Tibial nerve (tissue), 4 donors: ENCODE data around the gene OR9A4. TPM values are rescaled to one million over a fixed set of nuclear protein-coding genes. Genes with fewer than 3 reads are reported as not detected.

Source experiments
- DNase-seq, 2 donors: peaks; one replicate each; pipeline ENCODE4 v3.0.0-alpha.2; 2019; ENCODE audit warnings: low spot score in 2 of 2
- H3K27ac ChIP-seq, 4 donors: fragments of 200-600 bp; sonication (generic) in 3 of 4; one replicate each; pipeline ENCODE4 v1.5.1; 2017 to 2019; ENCODE audit warnings: mild to moderate bottlenecking in 1 of 4
- H3K27me3 ChIP-seq, 2 donors: fragments of 200-600 bp; sonication (generic) in 1 of 2; one replicate each; pipeline versions ENCODE4 v1.5.1 to v1.6.0; 2017 to 2019
- H3K36me3 ChIP-seq, 3 donors: fragments of 200-600 bp; sonication (generic); one replicate each; pipeline ENCODE4 v1.5.1; 2018 to 2019
- H3K4me1 ChIP-seq, 4 donors: fragments of 200-600 bp; sonication (generic) in 3 of 4; one replicate each; pipeline ENCODE4 v1.5.1; 2017 to 2019
- H3K4me3 ChIP-seq, 4 donors: fragments of 200-600 bp; sonication (generic) in 3 of 4; one replicate each; pipeline ENCODE4 v1.5.1; 2017 to 2019; ENCODE audit warnings: mild to moderate bottlenecking in 1 of 4, moderate library complexity in 1 of 4
- H3K9me3 ChIP-seq, 4 donors: fragments of 200-600 bp; sonication (generic) in 3 of 4; one replicate each; pipeline ENCODE4 v1.5.1; 2017 to 2019
- CTCF ChIP-seq, 5 experiments: fragments of 200-600 bp in 3 of 5; fragments of 450-650 bp in 2 of 5; sonication (generic) in 3 of 5; IDR thresholded peaks; one replicate each; pipeline ENCODE4 v1.5.1; 2016 to 2019; ENCODE audit warnings: antibody characterized with exemption in 5 of 5, mild to moderate bottlenecking in 3 of 5, moderate library complexity in 2 of 5
- EP300 ChIP-seq, 2 donors: sonication (generic); formaldehyde crosslinking; IDR thresholded peaks; one replicate each; pipeline ENCODE4 v1.6.1; 2017; ENCODE audit warnings: antibody characterized with exemption in 2 of 2, mild to moderate bottlenecking in 1 of 2
- POLR2A ChIP-seq, 2 donors: fragments of 450-650 bp; IDR thresholded peaks; one replicate each; pipeline ENCODE4 v1.6.1; 2017; ENCODE audit warnings: antibody characterized with exemption in 2 of 2, mild to moderate bottlenecking in 2 of 2, moderate library complexity in 2 of 2
- WGBS, 2 donors: methylation state at CpG; one replicate each; pipeline ENCODE4 v1.1.5; 2018; 5-methylcytosine and 5-hydroxymethylcytosine counted together
- total RNA-seq, 4 donors: library from RNA; depleted of rRNA; stranded (reverse); fragments of >200 nt; gene quantifications; one replicate each; pipeline ENCODE4 v1.1.0, GENCODE V29; 2016

The OR9A4 gene
- under 1 TPM in 1 of 4 donors, not detected in 3; 0.59 TPM for total RNA-seq

- TF ChIP-seq POLR2A (IDR thresholded peaks at IDR 0.05): no peak
- no peak for DNase-seq
- Histone ChIP-seq H3K4me1 (no peaks in the 10 kb centered on the region), H3K9me3 (peaks cover 0 to 18% (median 0%) of the 10 kb centered on the region in 4 donors), H3K27me3 (no peaks in the 10 kb centered on the region), H3K27ac (no peak within 1 kb of the TSS), H3K36me3 (no peaks in the 10 kb centered on the region), H3K4me3 (no peak within 1 kb of the TSS)
- WGBS, 2 donors: 79 to 87% methylated on average over 3 of the region's 3 CpGs
Observed at GRCh38 chr7:141916099-141916498, at the start of gene OR9A4. Gene OR9A4, plus strand, starts transcription at chr7:141916399. Its CDS starts 2,477 bp downstream, at chr7:141918876.

- 69% methylated on average over 2 of the region's 2 CpGs for WGBS, 2 donors
- Histone ChIP-seq H3K4me1 (no peaks in the 10 kb centered on the region), H3K4me3 (no peak overlapping the region), H3K27ac (no peak overlapping the region), H3K9me3 (peaks cover 0 to 33% (median 0%) of the 10 kb centered on the region in 4 donors), H3K27me3 (no peaks in the 10 kb centered on the region), H3K36me3 (peaks cover 0 to 3% (median 0%) of the 10 kb centered on the region in 3 donors)
- TF ChIP-seq POLR2A (IDR thresholded peaks at IDR 0.05): no peak
- no peak for TF ChIP-seq CTCF (IDR thresholded peaks at IDR 0.05)
- no peak for TF ChIP-seq EP300 (IDR thresholded peaks at IDR 0.05)
- no peak for DNase-seq
Observed at GRCh38 chr7:141866974-141867373, 49.2 kb upstream of the OR9A4 start.

- H3K36me3 ChIP-seq: no peaks in the 10 kb centered on the region
- 91 to 92% methylated on average over 3 of the region's 3 CpGs for WGBS, 2 donors
- no peaks in the 10 kb centered on the region for H3K27me3 ChIP-seq
- no peak overlapping the region for H3K27ac ChIP-seq
- TF ChIP-seq POLR2A (IDR thresholded peaks at IDR 0.05): no peak
- TF ChIP-seq CTCF (IDR thresholded peaks at IDR 0.05): no peak
- TF ChIP-seq EP300 (IDR thresholded peaks at IDR 0.05): no peak
- H3K9me3 ChIP-seq: peaks cover 0 to 44% (median 0%) of the 10 kb centered on the region in 4 donors
- DNase-seq: no peak
- no peak overlapping the region for H3K4me3 ChIP-seq
- H3K4me1 ChIP-seq: no peaks in the 10 kb centered on the region
Observed at GRCh38 chr7:141872931-141873330, 43.3 kb upstream of the OR9A4 start.

GRCh38 chr7:141874787-141875186, 41.4 kb upstream of the OR9A4 start:
- H3K36me3 ChIP-seq: no peaks in the 10 kb centered on the region
- no peak overlapping the region for H3K27ac ChIP-seq
- TF ChIP-seq POLR2A (IDR thresholded peaks at IDR 0.05) (no peak), CTCF (IDR thresholded peaks at IDR 0.05) (no peak), EP300 (IDR thresholded peaks at IDR 0.05) (no peak)
- H3K4me1 ChIP-seq: no peaks in the 10 kb centered on the region
- DNase-seq: no peak
- H3K4me3 ChIP-seq: no peak overlapping the region
- peaks cover 0 to 42% (median 0%) of the 10 kb centered on the region in 4 donors for H3K9me3 ChIP-seq
- H3K27me3 ChIP-seq: no peaks in the 10 kb centered on the region
- 53 to 63% methylated on average over 3 of the region's 3 CpGs for WGBS, 2 donors

- Histone ChIP-seq H3K27me3 (no peaks in the 10 kb centered on the region), H3K36me3 (no peaks in the 10 kb centered on the region), H3K4me1 (no peaks in the 10 kb centered on the region), H3K4me3 (no peak overlapping the region), H3K27ac (no peak overlapping the region), H3K9me3 (peaks cover 0 to 43% (median 0%) of the 10 kb centered on the region in 4 donors)
- 77 to 85% methylated on average over 2 of the region's 2 CpGs for WGBS, 2 donors
- TF ChIP-seq CTCF (IDR thresholded peaks at IDR 0.05) (no peak), POLR2A (IDR thresholded peaks at IDR 0.05) (no peak), EP300 (IDR thresholded peaks at IDR 0.05) (no peak)
- no peak for DNase-seq
Observed at GRCh38 chr7:141875453-141875852, 40.7 kb upstream of the OR9A4 start.

- no peak for DNase-seq
- peaks cover 0 to 46% (median 0%) of the 10 kb centered on the region in 4 donors for H3K9me3 ChIP-seq
- TF ChIP-seq EP300 (IDR thresholded peaks at IDR 0.05) (no peak), POLR2A (IDR thresholded peaks at IDR 0.05) (no peak), CTCF (IDR thresholded peaks at IDR 0.05) (no peak)
- H3K27ac ChIP-seq: no peak overlapping the region
- 50 to 64% methylated on average over 1 of the region's 1 CpG for WGBS, 2 donors
- H3K36me3 ChIP-seq: no peaks in the 10 kb centered on the region
- no peaks in the 10 kb centered on the region for H3K27me3 ChIP-seq
- H3K4me1 ChIP-seq: no peaks in the 10 kb centered on the region
- H3K4me3 ChIP-seq: no peak overlapping the region
Observed at GRCh38 chr7:141876371-141876770, 39.8 kb upstream of the OR9A4 start.
